LNCaP clone FGC (cell line): ENCODE data around the gene CLEC7A.

Experiments
- DNase-seq: peaks from one replicate; pipeline ENCODE4 v3.0.0-alpha.2; 2011; ENCODE audit warnings: low read depth
- H3K4me3 ChIP-seq: 2 replicates; pipeline ENCODE4 v1.5.1; 2011; ENCODE audit warnings: mild to moderate bottlenecking, low read depth, low read length, control low read depth
- TF ChIP-seq, protein P1 (sequence below): IDR thresholded peaks from 2 replicates; pipeline ENCODE4 v1.5.1; 2012; ENCODE audit warnings: mild to moderate bottlenecking; ENCODE audit not compliant: control insufficient read depth, insufficient read depth; ENCODE audit errors: extremely low read depth

The CLEC7A gene

DNA sequence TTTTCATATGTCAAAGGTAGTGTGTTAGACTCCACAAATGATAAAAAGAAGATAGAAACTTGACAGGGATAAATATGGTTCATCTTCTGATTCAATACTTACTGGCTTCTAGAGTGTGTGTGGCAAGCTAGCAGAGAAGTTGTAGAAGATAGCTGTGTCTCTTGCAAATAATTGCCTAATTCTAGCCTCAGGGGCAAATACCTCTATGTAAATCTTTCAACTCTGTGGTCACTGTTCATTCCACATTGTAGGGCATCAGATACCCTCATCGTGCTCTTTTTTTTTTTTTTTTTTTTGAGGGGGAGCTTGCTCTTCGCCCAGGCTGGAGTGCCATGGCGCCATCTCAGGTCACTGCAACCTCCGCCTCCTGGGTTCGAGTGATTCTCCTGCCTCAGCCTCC is 40.2 kb upstream of the CLEC7A start:
- H3K4me3 ChIP-seq: no peak overlapping the region
- no peak for DNase-seq
- TF ChIP-seq, protein P1, sequence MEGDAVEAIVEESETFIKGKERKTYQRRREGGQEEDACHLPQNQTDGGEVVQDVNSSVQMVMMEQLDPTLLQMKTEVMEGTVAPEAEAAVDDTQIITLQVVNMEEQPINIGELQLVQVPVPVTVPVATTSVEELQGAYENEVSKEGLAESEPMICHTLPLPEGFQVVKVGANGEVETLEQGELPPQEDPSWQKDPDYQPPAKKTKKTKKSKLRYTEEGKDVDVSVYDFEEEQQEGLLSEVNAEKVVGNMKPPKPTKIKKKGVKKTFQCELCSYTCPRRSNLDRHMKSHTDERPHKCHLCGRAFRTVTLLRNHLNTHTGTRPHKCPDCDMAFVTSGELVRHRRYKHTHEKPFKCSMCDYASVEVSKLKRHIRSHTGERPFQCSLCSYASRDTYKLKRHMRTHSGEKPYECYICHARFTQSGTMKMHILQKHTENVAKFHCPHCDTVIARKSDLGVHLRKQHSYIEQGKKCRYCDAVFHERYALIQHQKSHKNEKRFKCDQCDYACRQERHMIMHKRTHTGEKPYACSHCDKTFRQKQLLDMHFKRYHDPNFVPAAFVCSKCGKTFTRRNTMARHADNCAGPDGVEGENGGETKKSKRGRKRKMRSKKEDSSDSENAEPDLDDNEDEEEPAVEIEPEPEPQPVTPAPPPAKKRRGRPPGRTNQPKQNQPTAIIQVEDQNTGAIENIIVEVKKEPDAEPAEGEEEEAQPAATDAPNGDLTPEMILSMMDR: no peak

DNA sequence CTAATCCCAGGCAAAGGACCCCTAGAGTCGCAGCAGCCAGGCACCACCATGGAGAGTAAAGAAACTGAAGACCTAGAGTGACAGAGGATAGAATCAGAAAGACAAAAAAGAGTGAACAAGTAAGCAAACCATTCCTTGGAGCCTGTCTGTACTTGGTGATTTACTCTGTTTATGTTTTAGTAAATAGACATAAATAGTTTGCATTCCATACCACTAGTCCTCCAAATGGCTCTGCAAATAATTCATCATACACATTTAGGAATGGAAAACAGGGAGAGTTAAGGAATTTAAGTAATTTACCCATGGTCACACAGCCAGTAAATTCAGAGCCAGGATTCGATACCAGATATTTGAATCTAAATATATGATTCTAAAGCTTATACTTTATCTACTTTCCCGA is 39.1 kb upstream of the CLEC7A start:
- DNase-seq: no peak
- no peak overlapping the region for H3K4me3 ChIP-seq
- TF ChIP-seq, protein P1: no peak

DNA sequence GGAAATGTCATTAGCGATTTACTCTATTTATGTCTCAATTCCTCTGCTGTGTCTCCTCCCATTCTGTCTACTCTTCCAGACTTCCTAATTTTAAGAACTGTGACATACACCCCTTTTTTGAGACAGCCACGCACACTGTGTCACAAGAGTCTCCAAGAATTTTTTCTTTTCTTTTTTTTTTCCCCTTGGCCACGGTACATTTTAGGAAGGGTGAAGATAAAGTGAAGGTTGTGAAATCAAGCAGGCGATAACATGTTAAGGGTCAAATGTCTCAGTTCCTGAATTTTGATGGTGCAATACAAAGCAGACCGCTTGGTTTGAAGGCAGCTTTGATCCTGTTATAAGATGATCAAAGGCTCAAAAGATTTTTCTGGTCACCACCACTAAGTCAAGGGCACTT is 37.6 kb upstream of the CLEC7A start:
- no peak for DNase-seq
- no peak overlapping the region for H3K4me3 ChIP-seq
- TF ChIP-seq, protein P1: no peak

DNA sequence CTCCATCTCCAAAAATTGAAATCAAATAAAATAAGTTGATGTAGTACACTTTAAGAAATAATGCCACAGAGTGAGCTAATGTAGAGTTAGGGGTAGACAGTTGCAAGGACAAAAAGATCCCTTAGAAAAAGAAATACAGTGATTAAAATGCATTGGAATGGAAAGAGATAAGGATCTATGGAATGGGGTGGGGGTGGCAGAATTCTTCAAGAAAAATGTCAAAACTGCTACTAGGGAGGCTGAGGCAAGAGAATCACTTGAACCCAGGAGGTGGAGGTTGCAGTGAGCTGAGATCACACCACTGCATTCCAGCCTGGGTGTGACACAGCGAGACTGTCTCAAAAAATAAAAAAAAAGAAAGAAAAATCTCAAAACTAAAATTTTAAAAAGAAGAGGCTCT is 35.4 kb upstream of the CLEC7A start:
- TF ChIP-seq, protein P1: no peak
- no peak for DNase-seq
- no peak overlapping the region for H3K4me3 ChIP-seq

DNA sequence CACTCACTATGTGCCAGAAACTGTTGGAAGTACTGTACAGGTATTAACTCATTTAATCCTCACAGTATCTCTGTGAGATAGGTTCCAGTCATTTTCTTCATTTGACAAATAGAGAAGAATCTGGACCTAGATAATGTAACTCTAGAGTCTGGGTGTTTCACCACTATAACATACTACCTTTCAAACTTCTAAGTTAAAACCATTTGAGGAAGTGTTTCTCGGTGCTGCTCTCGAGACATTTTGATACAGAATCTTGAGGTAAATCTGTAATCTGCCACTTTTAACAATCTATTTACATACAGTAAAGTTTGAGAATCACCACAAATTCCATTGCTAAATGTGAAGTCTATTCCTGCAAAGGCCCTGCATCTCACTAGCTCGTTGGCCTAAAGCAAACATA is 33.1 kb upstream of the CLEC7A start:
- TF ChIP-seq, protein P1: no peak
- DNase-seq: no peak
- H3K4me3 ChIP-seq: no peak overlapping the region

DNA sequence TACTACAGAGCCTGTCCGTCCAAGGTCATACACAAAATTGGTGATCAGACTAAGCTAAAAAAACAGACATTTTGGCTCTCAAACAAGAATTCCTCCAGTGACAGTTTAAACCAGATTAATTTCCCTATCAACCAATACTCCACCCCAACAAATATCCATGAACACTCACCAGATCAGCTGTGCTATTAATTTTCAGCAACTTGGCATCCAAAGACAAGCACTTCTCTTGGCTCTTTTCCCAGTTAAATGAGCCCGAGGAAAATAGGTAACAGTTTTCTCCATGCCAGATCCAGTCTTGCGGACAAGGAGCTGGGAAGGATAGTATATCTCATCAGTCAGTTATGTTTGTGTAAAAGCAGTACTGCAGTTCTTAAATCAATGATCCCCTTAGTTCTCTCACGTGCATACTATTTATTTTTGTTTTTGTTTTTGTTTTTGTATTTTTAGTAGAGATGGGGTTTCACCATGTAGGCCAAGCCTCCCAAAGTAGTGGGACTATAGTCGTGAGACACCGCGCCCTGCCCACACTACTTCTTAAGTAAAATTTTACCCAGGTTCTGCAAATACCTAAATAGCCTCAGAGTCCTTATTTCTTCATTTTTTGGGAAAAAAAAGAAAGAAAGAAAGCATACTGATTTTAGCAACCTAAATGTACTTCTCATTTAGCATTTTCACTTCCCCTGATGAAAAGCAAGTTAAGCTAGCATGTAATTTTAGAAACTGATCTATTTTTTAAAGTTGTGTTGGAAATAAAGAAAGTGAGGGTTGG is 30.8 kb upstream of the CLEC7A start:
- no peak overlapping the region for H3K4me3 ChIP-seq
- peak; percentile 34 for DNase-seq
- TF ChIP-seq, protein P1: no peak

DNA sequence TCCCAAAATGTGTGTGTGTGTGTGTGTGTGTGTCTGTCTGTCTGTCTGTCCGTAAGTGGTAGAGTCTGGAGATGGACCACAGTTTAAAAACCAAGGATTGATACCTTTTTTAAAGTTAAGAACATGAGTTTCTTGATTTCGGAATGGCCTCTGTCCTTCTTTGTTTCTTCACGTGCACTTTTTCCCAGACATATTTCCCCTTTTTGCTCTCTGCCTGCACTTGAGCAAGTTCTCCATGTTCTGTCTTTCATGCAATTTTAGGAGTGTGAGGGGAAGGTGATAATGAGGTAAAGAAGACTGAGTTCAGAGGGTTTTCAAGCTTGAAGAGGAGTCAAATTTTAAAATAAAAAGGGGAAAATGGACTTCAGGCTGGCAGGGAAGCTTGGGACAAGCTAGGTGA is 29.3 kb upstream of the CLEC7A start:
- no peak overlapping the region for H3K4me3 ChIP-seq
- no peak for DNase-seq
- TF ChIP-seq, protein P1: no peak
